Right lobe of liver (tissue), 6 donors: ENCODE data around the gene CLCF1. TPM values are rescaled to one million over a fixed set of nuclear protein-coding genes. Genes with fewer than 3 reads are reported as not detected.

ENCODE experiments used
- ATAC-seq, 4 donors: fragments of 200-7000 bp; cut with Tn5 transposase; one replicate each; pipeline ENCODE4 v1.9.1; 2020; ENCODE audit warnings: mild to moderate bottlenecking in 4 of 4, moderate library complexity in 4 of 4
- DNase-seq, 3 donors: peaks; one replicate each; pipeline ENCODE4 v3.0.0-alpha.2; 2020
- H3K27ac ChIP-seq, 3 donors: fragments of 200-600 bp; one replicate each; pipeline ENCODE4 v1.8.0; 2022
- H3K27me3 ChIP-seq, 2 donors: fragments of 200-600 bp; one replicate each; pipeline ENCODE4 v1.8.0; 2022
- H3K36me3 ChIP-seq, 4 donors: fragments of 200-600 bp; sonication (generic) in 1 of 4; one replicate each; pipeline versions ENCODE4 v1.5.1 to v1.8.0; 2017 to 2022; ENCODE audit warnings: control low read depth in 1 of 4
- H3K4me1 ChIP-seq, 4 donors: fragments of 200-600 bp; sonication (generic) in 1 of 4; one replicate each; pipeline versions ENCODE4 v1.5.1 to v1.8.0; 2017 to 2022; ENCODE audit warnings: control low read depth in 1 of 4
- H3K4me3 ChIP-seq, 3 donors: fragments of 200-600 bp; one replicate each; pipeline ENCODE4 v1.8.0; 2022
- H3K9me3 ChIP-seq, 4 donors: fragments of 200-600 bp; sonication (generic) in 1 of 4; one replicate each; pipeline versions ENCODE4 v1.5.1 to v1.8.0; 2017 to 2022; ENCODE audit warnings: control low read depth in 1 of 4
- POLR2A ChIP-seq: fragments of 450-650 bp; IDR thresholded peaks from one replicate; pipeline ENCODE4 v1.6.1; 2017; ENCODE audit warnings: antibody characterized with exemption, mild to moderate bottlenecking
- WGBS: methylation state at CpG from one replicate; pipeline ENCODE4 v1.1.6; 2018; ENCODE audit warnings: low coverage, low lambda C conversion rate; ENCODE audit not compliant: insufficient coverage; ENCODE audit errors: missing lambda C conversion rate; 5-methylcytosine and 5-hydroxymethylcytosine counted together
- intact Hi-C, 2 donors: fragments of 100-400 bp; cut with DNase I; formaldehyde crosslinking; loops; one replicate each; pipeline versions ENCODE4 v1.11.2 to v1.14.1; 2022
- total RNA-seq, 6 experiments: library from RNA; depleted of rRNA in 2 of 6; stranded (reverse); fragments of >200 nt in 2 of 6; fragmentation: NEBNext Ultra II Directional in 3 of 6; extraction: Animal tissue kit (Norgen Biotek cat#: 25700) in 3 of 6; gene quantifications; one replicate each; pipeline versions ENCODE4 v1.1.0 to v1.2.4, GENCODE V29; 2016 to 2023
- TF ChIP-seq, protein P1 (sequence below), 4 donors: fragments of 200-600 bp in 3 of 4; fragments of 450-650 bp in 1 of 4; IDR thresholded peaks; one replicate each; pipeline versions ENCODE4 v1.5.1 to v1.8.0; 2016 to 2022; ENCODE audit warnings: antibody characterized with exemption in 4 of 4, mild to moderate bottlenecking in 2 of 4
- donor health status: DM: no; HTN: yes; CAD: no.
- donor health status: DM: no; HTN: no; CAD: no.
- donor health status: DM: no; HTN: no; CAD: no.
- donor health status: DM: no; HTN: yes; CAD: no.
- donor health status: DM: no; HTN: yes; CAD: no.

CLCF1 gene
- total RNA-seq, 6 experiments from 2014 or later, result 0.44 to 3.8 (median 1.3) TPM

- Histone ChIP-seq H3K9me3 (no peaks in the 10 kb centered on the region), H3K27me3 (no peaks in the 10 kb centered on the region), H3K36me3 (no peaks in the 10 kb centered on the region), H3K4me1 (peaks cover 2 to 40% (median 21%) of the 10 kb centered on the region in 4 donors), H3K27ac (peak overlapping the region; percentile 97 to 99 (median 98)), H3K4me3 (peak overlapping the region; percentile 79 to 95 (median 82))
- WGBS, result 15% methylated on average over 11 of the region's 25 CpGs
- ATAC-seq, result peak; percentile 1 to 26 (median 12)
- TF ChIP-seq POLR2A, result no peak
- TF ChIP-seq, protein P1, sequence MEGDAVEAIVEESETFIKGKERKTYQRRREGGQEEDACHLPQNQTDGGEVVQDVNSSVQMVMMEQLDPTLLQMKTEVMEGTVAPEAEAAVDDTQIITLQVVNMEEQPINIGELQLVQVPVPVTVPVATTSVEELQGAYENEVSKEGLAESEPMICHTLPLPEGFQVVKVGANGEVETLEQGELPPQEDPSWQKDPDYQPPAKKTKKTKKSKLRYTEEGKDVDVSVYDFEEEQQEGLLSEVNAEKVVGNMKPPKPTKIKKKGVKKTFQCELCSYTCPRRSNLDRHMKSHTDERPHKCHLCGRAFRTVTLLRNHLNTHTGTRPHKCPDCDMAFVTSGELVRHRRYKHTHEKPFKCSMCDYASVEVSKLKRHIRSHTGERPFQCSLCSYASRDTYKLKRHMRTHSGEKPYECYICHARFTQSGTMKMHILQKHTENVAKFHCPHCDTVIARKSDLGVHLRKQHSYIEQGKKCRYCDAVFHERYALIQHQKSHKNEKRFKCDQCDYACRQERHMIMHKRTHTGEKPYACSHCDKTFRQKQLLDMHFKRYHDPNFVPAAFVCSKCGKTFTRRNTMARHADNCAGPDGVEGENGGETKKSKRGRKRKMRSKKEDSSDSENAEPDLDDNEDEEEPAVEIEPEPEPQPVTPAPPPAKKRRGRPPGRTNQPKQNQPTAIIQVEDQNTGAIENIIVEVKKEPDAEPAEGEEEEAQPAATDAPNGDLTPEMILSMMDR (IDR thresholded peaks at IDR 0.05), result no peak
- peak in 2 of 3 donors; percentile 61 to 73 for DNase-seq
- intact Hi-C loops, result no loop called here
Measured at GRCh38 chr11:67352546-67353316, 20.7 kb downstream of the CLCF1 start.

- intact Hi-C loops, result no loop called here
- H3K9me3 ChIP-seq, result no peaks in the 10 kb centered on the region
- H3K27ac ChIP-seq, result peak overlapping the region in 2 of 3 donors; percentile 18 to 22
- no peaks in the 10 kb centered on the region for H3K36me3 ChIP-seq
- peak in 1 of 3 donors; percentile 43 for DNase-seq
- peak overlapping the region in 1 of 3 donors; percentile 79 for H3K4me3 ChIP-seq
- ATAC-seq, result peak in 2 of 4 donors; percentile 6 to 14
- peaks cover 2 to 40% (median 21%) of the 10 kb centered on the region in 4 donors for H3K4me1 ChIP-seq
- TF ChIP-seq POLR2A, result no peak
- TF ChIP-seq, protein P1 (IDR thresholded peaks at IDR 0.05), result peak; percentile 83 to 96 (median 94)
- H3K27me3 ChIP-seq, result no peaks in the 10 kb centered on the region
- WGBS, result 100% methylated on average over 4 of the region's 11 CpGs
Measured at GRCh38 chr11:67351275-67352005, 22.0 kb downstream of the CLCF1 start.

DNA sequence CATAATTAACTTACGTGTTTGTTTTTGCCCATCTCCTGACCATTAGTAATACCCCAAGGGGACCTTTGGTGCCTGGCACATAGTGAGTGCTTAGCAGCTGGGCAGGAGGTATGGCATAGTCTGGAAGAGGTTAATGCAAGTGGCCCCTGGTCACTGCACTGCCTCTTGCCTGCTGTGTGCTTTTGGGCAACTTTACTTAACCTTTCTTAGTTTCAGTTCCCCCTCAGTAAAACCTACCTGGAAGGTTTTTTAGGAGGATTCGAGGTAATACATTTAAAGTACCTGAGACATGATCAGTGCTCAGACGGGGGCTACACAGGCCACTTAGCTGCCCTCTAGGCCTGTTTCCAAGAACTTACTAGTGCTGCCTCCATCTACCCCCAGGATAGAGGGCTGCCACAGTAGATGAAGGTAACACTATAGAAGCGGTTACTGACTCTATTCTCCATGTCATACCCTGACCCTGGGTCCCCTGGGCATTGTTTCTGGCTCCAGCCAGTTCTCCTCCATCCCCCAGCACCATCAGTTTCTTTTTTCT lies 23.4 kb downstream of the CLCF1 start:
- Histone ChIP-seq H3K27me3 (no peaks in the 10 kb centered on the region), H3K27ac (no peak overlapping the region), H3K4me3 (no peak overlapping the region), H3K9me3 (no peaks in the 10 kb centered on the region), H3K4me1 (peaks cover 0 to 31% (median 16%) of the 10 kb centered on the region in 4 donors), H3K36me3 (no peaks in the 10 kb centered on the region)
- 86% methylated on average over 1 of the region's 4 CpGs for WGBS
- no peak for DNase-seq
- no peak for ATAC-seq
- intact Hi-C loops, result loop anchor here in 1 of 2 donors (5.0 kb wide), 1 partner anchor 32 kb away; no protein-coding TSS in a partner anchor
- TF ChIP-seq, protein P1 (IDR thresholded peaks at IDR 0.05), result no peak

DNA sequence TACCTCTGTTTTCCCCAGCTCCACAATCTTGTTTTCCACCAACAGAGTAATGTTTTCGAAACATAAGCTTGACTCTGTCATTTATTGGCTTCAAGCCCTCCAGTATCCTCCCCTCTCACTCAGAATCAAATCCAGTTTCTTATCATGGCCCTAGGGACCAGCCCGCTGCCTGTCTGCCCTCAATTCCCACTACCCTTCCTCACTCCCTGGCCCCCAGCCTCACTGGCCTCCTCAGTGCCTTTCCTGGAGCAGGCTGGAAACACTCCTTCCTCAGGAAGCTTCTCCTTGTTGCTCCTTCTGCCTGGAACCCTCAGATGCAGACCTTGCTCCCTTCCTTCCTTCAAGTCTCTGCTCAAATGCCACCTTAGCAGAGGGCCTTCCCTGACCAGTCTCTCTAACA lies 23.9 kb downstream of the CLCF1 start:
- no peaks in the 10 kb centered on the region for H3K36me3 ChIP-seq
- WGBS, result 80% methylated on average over 2 of the region's 2 CpGs
- intact Hi-C loops, result loop anchor here in 1 of 2 donors (5.0 kb wide), 1 partner anchor 33 kb away; no protein-coding TSS in a partner anchor
- H3K27ac ChIP-seq, result no peak overlapping the region
- no peaks in the 10 kb centered on the region for H3K9me3 ChIP-seq
- H3K4me3 ChIP-seq, result no peak overlapping the region
- TF ChIP-seq, protein P1 (IDR thresholded peaks at IDR 0.05), result no peak
- no peak for ATAC-seq
- H3K4me1 ChIP-seq, result peaks cover 0 to 25% (median 13%) of the 10 kb centered on the region in 4 donors
- DNase-seq, result no peak
- no peaks in the 10 kb centered on the region for H3K27me3 ChIP-seq
